Muscle of back (tissue), 11 donors: ENCODE results near the gene FRAS1. TPM values are rescaled to one million over a fixed set of nuclear protein-coding genes. Genes with fewer than 3 reads are reported as not detected.

Experiments used
- DNase-seq, 3 donors: peaks; one replicate each; pipeline versions ENCODE4 v3.0.0 to v3.0.0-alpha.2; 2013
- polyA plus RNA-seq, 10 donors: library from polyadenylated mRNA; unstranded; fragments of 120-200 nt; gene quantifications; one replicate each; pipeline ENCODE4 v1.2.1, GENCODE V29; 2013; ENCODE audit not compliant: insufficient read length in 10 of 10

Gene FRAS1
- polyA plus RNA-seq, 10 donors = 3.6 to 14.0 (median 7.2) TPM

DNA sequence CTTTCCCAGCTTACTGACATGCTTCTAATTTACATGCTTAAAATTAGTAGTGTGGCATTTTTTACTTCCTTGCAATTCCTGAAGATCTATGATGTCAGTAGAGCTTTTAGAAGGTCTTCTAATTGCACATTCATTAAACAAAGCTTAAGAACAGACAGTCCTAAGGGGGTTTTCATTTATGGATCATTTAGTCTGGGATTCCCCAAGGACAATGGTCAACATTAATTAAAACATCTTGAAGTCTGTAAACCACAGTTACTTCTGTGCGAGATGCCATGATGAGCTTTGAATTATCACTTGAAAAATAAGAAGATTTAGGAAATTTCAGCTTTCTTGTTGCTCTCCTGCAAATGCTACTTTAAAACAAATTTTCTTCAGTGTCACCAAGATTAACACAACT lies 514.7 kb downstream of the FRAS1 start:
- no peak for DNase-seq

- no peak for DNase-seq
These were observed 521.7 kb downstream of the FRAS1 start for GRCh38 chr4:78578674-78579425.

GRCh38 chr4:78581618-78582017 lies 524.5 kb downstream of the FRAS1 start:
- no peak for DNase-seq

- DNase-seq = no peak
These were observed 527.9 kb downstream of the FRAS1 start for GRCh38 chr4:78584863-78585547.

DNA sequence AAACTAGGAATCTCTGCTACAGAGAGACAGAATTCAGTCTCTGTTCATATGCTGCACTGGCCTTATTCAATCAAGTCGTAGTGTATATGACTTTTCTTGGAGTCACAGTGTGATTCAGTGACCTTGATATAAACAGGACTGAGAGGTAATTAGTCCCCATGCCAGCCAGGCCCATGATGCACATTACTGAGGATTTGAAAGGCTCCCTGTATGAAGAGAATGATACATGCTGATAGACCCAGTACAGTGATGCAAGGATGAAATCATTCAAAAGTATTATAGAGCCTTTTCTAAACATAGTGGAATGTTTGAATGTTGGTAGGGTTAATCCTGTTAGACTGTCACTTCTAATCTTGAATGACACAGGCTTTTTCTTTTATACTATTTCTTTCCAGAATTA lies 528.5 kb downstream of the FRAS1 start:
- no peak for DNase-seq

- no peak for DNase-seq
These were observed 531.9 kb downstream of the FRAS1 start for GRCh38 chr4:78588894-78589545.

DNA sequence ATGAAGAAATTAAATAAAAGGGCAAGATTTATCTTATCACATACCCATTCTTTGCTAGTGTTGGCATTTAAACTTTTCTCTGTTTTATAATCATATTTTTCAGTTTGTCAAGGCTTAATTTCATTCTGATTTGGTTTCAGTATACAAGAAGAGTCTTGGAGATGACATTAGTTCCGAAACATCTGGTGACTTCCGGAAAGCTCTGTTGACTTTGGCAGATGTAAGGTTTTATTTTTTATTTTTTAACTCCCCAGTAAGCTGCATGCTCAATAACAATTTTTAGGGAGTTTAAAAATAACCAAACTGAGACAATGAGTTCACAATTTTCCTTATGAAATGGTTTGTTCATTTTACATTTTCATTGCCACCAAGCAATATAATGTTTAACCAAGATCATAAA lies 534.3 kb downstream of the FRAS1 start:
- peak; percentile 14 to 65 (median 34) for DNase-seq

- no peak for DNase-seq
These were observed 535.1 kb downstream of the FRAS1 start for GRCh38 chr4:78592088-78592783.

Other genes starting within 250 kb of the FRAS1 start
- gene CNOT6L, start 238.0 kb upstream of the FRAS1 start, polyA plus RNA-seq = 10 to 100 TPM; 23.9 to 43.6 (median 31.9) TPM
- gene MRPL1, start 194.5 kb upstream of the FRAS1 start, polyA plus RNA-seq = 10 to 100 TPM; 57.2 to 76.6 (median 68.7) TPM